ENCODE measurements around the gene SIL1. TPM values are rescaled to one million over a fixed set of nuclear protein-coding genes. Genes with fewer than 3 reads are reported as not detected.

Gene SIL1
- total RNA-seq, 3 donors from 2014 or later (not counting 1 experiment from before 2014, with no cell fraction given), result 16.9 to 22.5 (median 22.4) TPM

DNA sequence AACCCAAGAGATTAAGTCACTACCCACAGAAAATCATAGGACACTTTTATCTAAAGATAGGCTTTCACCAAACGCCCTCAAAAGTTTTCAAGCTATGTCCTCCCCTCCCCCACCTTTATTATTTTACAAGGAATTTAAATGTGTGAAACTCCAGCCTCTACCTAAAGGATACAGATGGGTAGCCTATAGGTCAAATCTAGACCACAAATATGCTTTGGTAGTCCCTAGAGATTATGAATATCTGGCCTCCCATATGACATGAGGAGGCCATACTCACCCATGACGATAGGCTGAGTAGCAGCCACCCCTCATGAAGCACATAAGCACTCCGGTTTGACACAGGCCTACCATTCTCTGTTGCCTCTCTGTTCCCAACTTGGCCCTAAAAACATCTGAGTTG lies 11.9 kb downstream of the SIL1 start:
- no peaks in the 10 kb centered on the region for H3K36me3 ChIP-seq (ENCODE audit: control insufficient read depth, insufficient read depth, low read length)
- no peaks in the 10 kb centered on the region for H3K9me3 ChIP-seq (ENCODE audit: control insufficient read depth, insufficient read depth, low read length)
- no peak overlapping the region for H3K27ac ChIP-seq (ENCODE audit: low read length)
- H3K27me3 ChIP-seq (ENCODE audit: control insufficient read depth, insufficient read depth, low read length), result no peaks in the 10 kb centered on the region
- Mint-ChIP-seq H3K27ac (no peak overlapping the region), H3K27me3 (ENCODE audit: low read depth in 2 of 2) (no peaks in the 10 kb centered on the region), H3K4me3 (no peak overlapping the region), H3K9me3 (no peaks in the 10 kb centered on the region), H3K4me1 (peaks cover 18 to 22% of the 10 kb centered on the region in 2 donors), H3K36me3 (no peaks in the 10 kb centered on the region)
- no peak overlapping the region for H3K4me3 ChIP-seq (ENCODE audit: low read length)
- intact Hi-C loops (cut with micrococcal nuclease), result no loop called here
- peaks cover 6% of the 10 kb centered on the region for H3K4me1 ChIP-seq (ENCODE audit: control insufficient read depth, insufficient read depth, low read length)
- no peak for ATAC-seq
- TF ChIP-seq, protein P1, sequence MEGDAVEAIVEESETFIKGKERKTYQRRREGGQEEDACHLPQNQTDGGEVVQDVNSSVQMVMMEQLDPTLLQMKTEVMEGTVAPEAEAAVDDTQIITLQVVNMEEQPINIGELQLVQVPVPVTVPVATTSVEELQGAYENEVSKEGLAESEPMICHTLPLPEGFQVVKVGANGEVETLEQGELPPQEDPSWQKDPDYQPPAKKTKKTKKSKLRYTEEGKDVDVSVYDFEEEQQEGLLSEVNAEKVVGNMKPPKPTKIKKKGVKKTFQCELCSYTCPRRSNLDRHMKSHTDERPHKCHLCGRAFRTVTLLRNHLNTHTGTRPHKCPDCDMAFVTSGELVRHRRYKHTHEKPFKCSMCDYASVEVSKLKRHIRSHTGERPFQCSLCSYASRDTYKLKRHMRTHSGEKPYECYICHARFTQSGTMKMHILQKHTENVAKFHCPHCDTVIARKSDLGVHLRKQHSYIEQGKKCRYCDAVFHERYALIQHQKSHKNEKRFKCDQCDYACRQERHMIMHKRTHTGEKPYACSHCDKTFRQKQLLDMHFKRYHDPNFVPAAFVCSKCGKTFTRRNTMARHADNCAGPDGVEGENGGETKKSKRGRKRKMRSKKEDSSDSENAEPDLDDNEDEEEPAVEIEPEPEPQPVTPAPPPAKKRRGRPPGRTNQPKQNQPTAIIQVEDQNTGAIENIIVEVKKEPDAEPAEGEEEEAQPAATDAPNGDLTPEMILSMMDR (IDR thresholded peaks at IDR 0.05), result no peak
- DNase-seq, result no peak
- WGBS (ENCODE audit: insufficient coverage), result 85% methylated on average over 3 of the region's 3 CpGs

DNA sequence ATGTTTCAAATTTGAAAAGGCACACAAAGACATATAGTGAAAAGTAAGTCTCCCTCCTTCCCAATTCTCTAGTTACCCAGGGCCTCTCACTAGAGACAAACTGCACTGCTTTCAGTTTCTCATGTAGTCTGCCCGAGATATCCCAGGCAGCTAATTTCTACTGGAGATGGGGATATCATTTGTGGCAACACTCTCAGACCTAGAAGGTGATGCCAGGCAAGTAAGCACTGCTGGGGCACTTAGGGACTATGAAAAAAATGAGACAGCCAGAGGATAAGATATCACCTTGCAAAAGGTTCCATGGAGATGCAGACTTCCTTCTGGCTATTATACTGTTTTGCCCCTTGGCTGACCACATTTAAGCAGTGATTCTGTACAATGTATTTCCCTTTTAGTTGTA lies 12.6 kb downstream of the SIL1 start:
- Mint-ChIP-seq H3K27ac (no peak overlapping the region), H3K4me1 (peaks cover 17 to 24% of the 10 kb centered on the region in 2 donors), H3K27me3 (ENCODE audit: low read depth in 2 of 2) (no peaks in the 10 kb centered on the region), H3K36me3 (no peaks in the 10 kb centered on the region), H3K9me3 (no peaks in the 10 kb centered on the region), H3K4me3 (no peak overlapping the region)
- Histone ChIP-seq H3K27me3 (ENCODE audit: control insufficient read depth, insufficient read depth, low read length) (no peaks in the 10 kb centered on the region), H3K9me3 (ENCODE audit: control insufficient read depth, insufficient read depth, low read length) (no peaks in the 10 kb centered on the region), H3K4me1 (ENCODE audit: control insufficient read depth, insufficient read depth, low read length) (peaks cover 6% of the 10 kb centered on the region), H3K27ac (ENCODE audit: low read length) (no peak overlapping the region), H3K36me3 (ENCODE audit: control insufficient read depth, insufficient read depth, low read length) (no peaks in the 10 kb centered on the region), H3K4me3 (ENCODE audit: low read length) (no peak overlapping the region)
- DNase-seq, result no peak
- intact Hi-C loops (cut with micrococcal nuclease), result no loop called here
- no peak for ATAC-seq
- 80% methylated on average over 1 of the region's 1 CpG for WGBS (ENCODE audit: insufficient coverage)
- TF ChIP-seq, protein P1 (IDR thresholded peaks at IDR 0.05), result no peak

DNA sequence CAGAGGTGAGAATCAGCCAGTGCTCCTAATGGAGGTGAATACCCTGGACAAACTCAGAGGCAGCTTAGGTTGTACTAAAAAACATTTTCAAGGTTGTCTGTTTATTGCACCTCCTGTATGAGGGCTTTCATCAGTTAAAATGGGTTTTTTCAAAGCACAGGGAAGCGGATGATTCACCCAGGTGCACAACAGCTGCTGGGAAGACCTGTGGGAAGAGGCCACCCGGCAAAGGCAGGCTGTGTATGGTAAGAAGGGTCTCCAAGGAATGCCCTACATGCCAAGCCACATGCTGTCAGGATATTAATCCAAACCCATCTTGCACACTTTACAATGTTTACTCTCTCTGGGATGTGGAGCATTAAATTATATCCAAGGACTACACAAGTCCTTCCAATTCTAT lies 14.7 kb downstream of the SIL1 start:
- Mint-ChIP-seq H3K36me3 (no peaks in the 10 kb centered on the region), H3K27me3 (ENCODE audit: low read depth in 2 of 2) (no peaks in the 10 kb centered on the region), H3K9me3 (no peaks in the 10 kb centered on the region), H3K27ac (no peak overlapping the region), H3K4me3 (no peak overlapping the region), H3K4me1 (peaks cover 24 to 30% of the 10 kb centered on the region in 2 donors)
- TF ChIP-seq, protein P1 (IDR thresholded peaks at IDR 0.05), result no peak
- no peaks in the 10 kb centered on the region for H3K36me3 ChIP-seq (ENCODE audit: control insufficient read depth, insufficient read depth, low read length)
- peaks cover 6% of the 10 kb centered on the region for H3K4me1 ChIP-seq (ENCODE audit: control insufficient read depth, insufficient read depth, low read length)
- no peaks in the 10 kb centered on the region for H3K27me3 ChIP-seq (ENCODE audit: control insufficient read depth, insufficient read depth, low read length)
- H3K27ac ChIP-seq (ENCODE audit: low read length), result no peak overlapping the region
- ATAC-seq, result no peak
- H3K9me3 ChIP-seq (ENCODE audit: control insufficient read depth, insufficient read depth, low read length), result no peaks in the 10 kb centered on the region
- DNase-seq, result no peak
- intact Hi-C loops (cut with micrococcal nuclease), result no loop called here
- no peak overlapping the region for H3K4me3 ChIP-seq (ENCODE audit: low read length)
- WGBS (ENCODE audit: insufficient coverage), result 100% methylated on average over 1 of the region's 2 CpGs

DNA sequence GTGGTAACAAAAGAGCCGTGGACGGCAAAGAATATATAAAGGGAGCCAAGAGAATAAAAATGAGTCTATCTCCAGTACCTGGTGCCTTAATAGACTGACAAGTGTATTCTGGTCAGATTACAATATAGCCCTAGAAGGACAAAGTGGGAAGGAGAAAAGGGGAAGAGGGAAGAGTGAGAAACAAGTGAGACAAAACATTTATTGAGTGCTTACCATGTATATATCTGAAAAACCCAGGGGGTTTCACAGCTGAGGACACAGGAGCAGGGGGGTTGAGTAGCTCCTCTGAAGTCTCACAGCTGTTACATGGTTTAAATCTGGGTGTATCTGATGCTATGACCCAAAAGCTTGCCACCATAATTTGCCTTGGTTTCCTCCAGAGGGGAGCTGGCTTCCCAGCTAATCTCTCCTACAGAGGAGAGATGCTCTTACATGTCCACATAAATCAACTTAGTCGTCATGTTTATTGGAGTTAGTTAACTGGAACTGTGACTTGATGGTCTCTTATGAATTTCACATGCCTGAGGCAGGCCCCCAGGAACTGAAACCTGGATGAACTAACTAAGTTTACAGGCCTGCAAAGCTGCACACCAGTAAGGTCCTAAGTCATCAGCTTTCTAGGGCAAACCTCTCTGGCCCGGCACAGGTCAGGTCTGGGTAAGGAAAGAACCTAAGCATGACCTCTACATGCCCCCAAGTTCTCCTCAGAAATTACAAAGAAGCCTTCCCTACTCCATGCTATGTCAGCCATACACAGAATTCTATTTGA lies 15.5 kb downstream of the SIL1 start:
- Histone ChIP-seq H3K27ac (ENCODE audit: low read length) (no peak overlapping the region), H3K36me3 (ENCODE audit: control insufficient read depth, insufficient read depth, low read length) (no peaks in the 10 kb centered on the region), H3K9me3 (ENCODE audit: control insufficient read depth, insufficient read depth, low read length) (no peaks in the 10 kb centered on the region), H3K4me1 (ENCODE audit: control insufficient read depth, insufficient read depth, low read length) (peaks cover 14% of the 10 kb centered on the region), H3K4me3 (ENCODE audit: low read length) (no peak overlapping the region), H3K27me3 (ENCODE audit: control insufficient read depth, insufficient read depth, low read length) (no peaks in the 10 kb centered on the region)
- no peak overlapping the region for H3K27ac Mint-ChIP-seq
- ATAC-seq (no peak), DNase-seq (no peak)
- TF ChIP-seq, protein P1 (IDR thresholded peaks at IDR 0.05), result no peak
- no peaks in the 10 kb centered on the region for H3K9me3 Mint-ChIP-seq
- H3K4me3 Mint-ChIP-seq, result no peak overlapping the region
- intact Hi-C loops (cut with micrococcal nuclease), result no loop called here
- WGBS (ENCODE audit: insufficient coverage), result 87% methylated on average over 4 of the region's 4 CpGs
- peaks cover 32 to 38% of the 10 kb centered on the region in 2 donors for H3K4me1 Mint-ChIP-seq
- H3K36me3 Mint-ChIP-seq, result no peaks in the 10 kb centered on the region
- H3K27me3 Mint-ChIP-seq (ENCODE audit: low read depth in 2 of 2), result no peaks in the 10 kb centered on the region

Measured in natural killer cell (primary cell).